Activated T-helper 1 cell treated with Interleukin-2 at 50 U/mL for 16 hours (primary cell): Measurements from ENCODE around the gene ANO8.

ENCODE experiments used
- DNase-seq: peaks from one replicate; pipeline ENCODE4 v3.0.0-alpha.2; 2020; ENCODE audit warnings: low read depth

ANO8 gene

GRCh38 chr19:17346109-17346671, 11.5 kb upstream of the ANO8 start:
- DNase-seq = peak; percentile 53

GRCh38 chr19:17341845-17342244, 7.2 kb upstream of the ANO8 start:
- no peak for DNase-seq

GRCh38 chr19:17341386-17341785, 6.7 kb upstream of the ANO8 start:
- DNase-seq = no peak

GRCh38 chr19:17340871-17341357, 6.3 kb upstream of the ANO8 start:
- DNase-seq = no peak

GRCh38 chr19:17340302-17340870, 5.7 kb upstream of the ANO8 start:
- DNase-seq = no peak

- DNase-seq = no peak
Measured at GRCh38 chr19:17339088-17339741, 4.6 kb upstream of the ANO8 start.

GRCh38 chr19:17338433-17339078, 3.9 kb upstream of the ANO8 start:
- no peak for DNase-seq

- DNase-seq = no peak
Measured at GRCh38 chr19:17337675-17338432, 3.2 kb upstream of the ANO8 start.

- DNase-seq = peak; percentile 90
Measured at GRCh38 chr19:17336872-17337674, 2.4 kb upstream of the ANO8 start, which contains the start of gene GTPBP3. Gene GTPBP3 (plus strand): TSS chr19:17337553. CDS start chr19:17337612, 59 bp downstream.

GRCh38 chr19:17335575-17335974, 920 bp upstream of the ANO8 start:
- DNase-seq = no peak

GRCh38 chr19:17333611-17334413, 843 bp downstream of the ANO8 start:
- DNase-seq = peak; percentile 63

- DNase-seq = no peak
Measured at GRCh38 chr19:17332677-17333581, 1.7 kb downstream of the ANO8 start.

GRCh38 chr19:17332360-17332676, 2.3 kb downstream of the ANO8 start:
- DNase-seq = no peak

GRCh38 chr19:17331045-17331558, 3.6 kb downstream of the ANO8 start:
- no peak for DNase-seq

- DNase-seq = no peak
Measured at GRCh38 chr19:17330262-17331044, 4.2 kb downstream of the ANO8 start.

- no peak for DNase-seq
Measured at GRCh38 chr19:17329366-17330261, 5.0 kb downstream of the ANO8 start.
